DND-41 (cell line): ENCODE data around the gene NCBP1.
A peak's percentile ranks its signal among the peaks of the same experiment; 100 is the strongest.
"Not testable (repeated sequence)": the region's sequence is repeated elsewhere in the genome, so short reads cannot be mapped to it uniquely, and the experiment has no call there.

Experiments used
- ATAC-seq: fragments of 200-7000 bp; cut with Tn5 transposase; 3 replicates; pipeline ENCODE4 v1.9.1; 2021; ENCODE audit warnings: low read depth; ENCODE audit not compliant: insufficient read depth
- DNase-seq: peaks from one replicate; pipeline ENCODE4 v3.0.0-alpha.2; 2020
- H2AFZ ChIP-seq: 2 replicates; pipeline ENCODE4 v1.6.0; 2012; ENCODE audit warnings: low read depth, low read length
- H3K27ac ChIP-seq: 2 replicates; pipeline ENCODE4 v1.5.1; 2012; ENCODE audit warnings: low read length, inconsistent platforms
- H3K27me3 ChIP-seq: fragments of 200-600 bp; sonication (generic); 2 replicates; pipeline ENCODE4 v1.6.0; 2012; ENCODE audit warnings: low read length, mild to moderate bottlenecking, inconsistent platforms; ENCODE audit not compliant: insufficient read depth, poor library complexity
- H3K36me3 ChIP-seq: 2 replicates; pipeline ENCODE4 v1.5.1; 2012; ENCODE audit warnings: low read length, inconsistent platforms; ENCODE audit not compliant: insufficient read depth
- H3K4me1 ChIP-seq: 2 replicates; pipeline ENCODE4 v1.5.1; 2012; ENCODE audit warnings: mild to moderate bottlenecking, low read length; ENCODE audit not compliant: insufficient read depth
- H3K4me2 ChIP-seq: 2 replicates; pipeline ENCODE4 v1.6.0; 2012; ENCODE audit warnings: mild to moderate bottlenecking, moderate library complexity, low read length, inconsistent platforms; ENCODE audit not compliant: insufficient read depth
- H3K4me3 ChIP-seq, 2 experiments: fragments of 200-600 bp in 1 of 2; shearing (Covaris generic) in 1 of 2; 2 replicates each; pipeline ENCODE4 v1.5.1; 2012 to 2016; ENCODE audit warnings: inconsistent platforms in 2 of 2, low read length in 2 of 2, mild to moderate bottlenecking in 2 of 2, low read depth in 1 of 2, moderate library complexity in 1 of 2
- H3K79me2 ChIP-seq: 2 replicates; pipeline ENCODE4 v1.6.0; 2012; ENCODE audit warnings: low read length, inconsistent platforms; ENCODE audit not compliant: insufficient read depth
- H3K9ac ChIP-seq: 2 replicates; pipeline ENCODE4 v1.6.0; 2012; ENCODE audit warnings: low read depth, mild to moderate bottlenecking, inconsistent platforms, low read length, moderate library complexity
- H3K9me3 ChIP-seq: 2 replicates; pipeline ENCODE4 v1.5.1; 2012; ENCODE audit warnings: low read length, moderate library complexity, mild to moderate bottlenecking, inconsistent platforms; ENCODE audit not compliant: insufficient read depth, severe bottlenecking
- H4K20me1 ChIP-seq: 2 replicates; pipeline ENCODE4 v1.6.0; 2012; ENCODE audit warnings: low read length; ENCODE audit not compliant: insufficient read depth
- EZH2 ChIP-seq: IDR thresholded peaks from 3 replicates; pipeline ENCODE4 v1.6.1; 2012; ENCODE audit warnings: borderline replicate concordance, low read depth, mild to moderate bottlenecking, moderate library complexity, low read length, inconsistent platforms; ENCODE audit not compliant: severe bottlenecking
- TF ChIP-seq, protein P1 (sequence below): IDR thresholded peaks from 2 replicates; pipeline ENCODE4 v1.5.1; 2012; ENCODE audit warnings: borderline replicate concordance, low read length, moderate library complexity, mild to moderate bottlenecking; ENCODE audit not compliant: poor library complexity, severe bottlenecking; ENCODE audit errors: extremely low read depth

NCBP1 gene

DNA sequence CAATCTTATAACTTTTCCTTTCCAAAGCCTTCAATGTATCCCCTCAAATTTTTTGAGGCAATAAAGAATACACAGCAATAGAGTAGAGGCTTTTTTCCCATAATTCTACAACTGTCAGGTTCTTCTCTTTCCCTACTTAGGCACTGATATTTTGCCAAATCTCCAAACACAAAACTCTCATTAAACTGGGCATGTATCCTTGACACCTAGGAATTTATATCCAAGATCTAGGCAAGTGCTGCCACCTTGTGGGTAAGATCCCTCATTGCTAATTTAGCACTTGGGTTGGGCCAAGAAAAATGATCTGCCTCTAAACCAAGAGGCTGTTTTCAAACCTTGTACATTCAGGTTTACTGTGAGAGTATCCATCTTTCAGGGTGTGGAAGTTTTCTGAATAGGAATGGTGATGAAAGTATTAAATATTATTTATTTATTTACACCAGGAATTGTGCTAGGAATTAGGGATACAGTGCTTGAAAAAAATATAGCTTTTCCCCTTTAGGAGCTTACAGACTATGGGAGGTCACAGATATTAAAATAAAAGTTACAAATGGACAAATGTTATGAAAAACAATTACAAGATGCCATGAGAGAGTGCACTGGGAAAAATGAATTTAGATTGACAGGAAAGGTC, 18.1 kb upstream of the NCBP1 start:
- Histone ChIP-seq H3K4me3 (no peak overlapping the region), H4K20me1 (no peaks in the 10 kb centered on the region; the same call in 1 of the 2 replicates), H3K9me3 (no peaks in the 10 kb centered on the region), H3K9ac (no peak overlapping the region), H3K4me2 (no peak overlapping the region), H2AFZ (no peak overlapping the region), H3K36me3 (peaks cover 44% of the 10 kb centered on the region), H3K27ac (no peak overlapping the region), H3K4me1 (no peaks in the 10 kb centered on the region), H3K79me2 (no peaks in the 10 kb centered on the region), H3K27me3 (no peaks in the 10 kb centered on the region)
- TF ChIP-seq, protein P1, sequence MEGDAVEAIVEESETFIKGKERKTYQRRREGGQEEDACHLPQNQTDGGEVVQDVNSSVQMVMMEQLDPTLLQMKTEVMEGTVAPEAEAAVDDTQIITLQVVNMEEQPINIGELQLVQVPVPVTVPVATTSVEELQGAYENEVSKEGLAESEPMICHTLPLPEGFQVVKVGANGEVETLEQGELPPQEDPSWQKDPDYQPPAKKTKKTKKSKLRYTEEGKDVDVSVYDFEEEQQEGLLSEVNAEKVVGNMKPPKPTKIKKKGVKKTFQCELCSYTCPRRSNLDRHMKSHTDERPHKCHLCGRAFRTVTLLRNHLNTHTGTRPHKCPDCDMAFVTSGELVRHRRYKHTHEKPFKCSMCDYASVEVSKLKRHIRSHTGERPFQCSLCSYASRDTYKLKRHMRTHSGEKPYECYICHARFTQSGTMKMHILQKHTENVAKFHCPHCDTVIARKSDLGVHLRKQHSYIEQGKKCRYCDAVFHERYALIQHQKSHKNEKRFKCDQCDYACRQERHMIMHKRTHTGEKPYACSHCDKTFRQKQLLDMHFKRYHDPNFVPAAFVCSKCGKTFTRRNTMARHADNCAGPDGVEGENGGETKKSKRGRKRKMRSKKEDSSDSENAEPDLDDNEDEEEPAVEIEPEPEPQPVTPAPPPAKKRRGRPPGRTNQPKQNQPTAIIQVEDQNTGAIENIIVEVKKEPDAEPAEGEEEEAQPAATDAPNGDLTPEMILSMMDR: peak; percentile 88
- no peak for TF ChIP-seq EZH2
- DNase-seq (peak; percentile 59), ATAC-seq (peak; percentile 72)

DNA sequence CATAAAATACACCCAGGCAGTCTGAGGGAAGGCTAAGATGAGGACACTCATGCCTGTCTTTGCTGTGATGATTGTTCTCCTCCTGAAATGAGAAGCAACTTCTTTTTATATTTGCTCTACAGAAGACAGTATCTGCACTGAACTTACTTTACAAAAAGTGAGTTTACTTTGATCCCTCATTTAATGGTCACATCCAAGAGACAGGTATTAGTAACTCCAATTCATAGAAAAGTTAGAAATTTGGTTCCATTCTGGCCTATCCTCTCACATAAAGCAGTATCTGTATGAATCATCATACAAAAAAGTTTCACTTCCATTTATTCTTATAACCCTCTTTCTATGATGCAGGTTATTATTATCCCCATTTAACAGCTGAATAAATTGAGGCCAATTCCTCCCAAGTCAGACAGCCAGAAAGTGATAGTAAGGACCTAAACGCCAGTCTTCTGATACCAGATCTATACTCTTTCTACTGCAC, 15.6 kb upstream of the NCBP1 start:
- H3K27ac ChIP-seq: no peak overlapping the region
- no peaks in the 10 kb centered on the region for H3K9me3 ChIP-seq
- H3K4me2 ChIP-seq: no peak overlapping the region
- no peak overlapping the region for H2AFZ ChIP-seq
- no peaks in the 10 kb centered on the region for H3K27me3 ChIP-seq
- DNase-seq (no peak), ATAC-seq (no peak)
- peaks cover 46% of the 10 kb centered on the region for H3K36me3 ChIP-seq
- H4K20me1 ChIP-seq: no peaks in the 10 kb centered on the region; the same call in 1 of the 2 replicates
- TF ChIP-seq, protein P1: no peak
- TF ChIP-seq EZH2: no peak
- no peak overlapping the region for H3K4me3 ChIP-seq
- H3K79me2 ChIP-seq: no peaks in the 10 kb centered on the region
- H3K4me1 ChIP-seq: no peaks in the 10 kb centered on the region
- no peak overlapping the region for H3K9ac ChIP-seq

DNA sequence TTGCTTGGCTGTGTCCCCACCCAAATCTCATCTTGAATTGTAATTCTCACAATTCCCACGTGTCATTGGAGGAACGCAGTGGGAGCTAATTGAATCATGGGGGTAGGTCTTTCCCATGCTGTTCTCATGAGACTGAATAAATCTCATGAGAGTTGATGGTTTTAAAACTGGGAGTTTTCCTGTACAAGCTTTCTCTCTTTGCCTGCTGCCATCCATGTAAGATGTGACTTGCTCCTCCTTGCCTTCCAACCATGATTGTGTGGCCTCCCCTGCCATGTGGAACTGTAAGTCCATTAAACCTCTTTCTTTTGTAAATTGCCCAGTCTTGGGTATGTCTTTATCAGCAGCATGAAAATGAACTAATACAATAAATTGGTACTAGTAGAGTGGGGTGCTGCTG, 13.6 kb upstream of the NCBP1 start:
- H3K9ac ChIP-seq, H4K20me1 ChIP-seq, H3K27ac ChIP-seq, DNase-seq, H3K9me3 ChIP-seq, H3K79me2 ChIP-seq, H3K27me3 ChIP-seq, H2AFZ ChIP-seq, H3K4me1 ChIP-seq, H3K4me2 ChIP-seq, ATAC-seq, H3K4me3 ChIP-seq: not testable (repeated sequence)
- peaks cover 58% of the 10 kb centered on the region for H3K36me3 ChIP-seq

DNA sequence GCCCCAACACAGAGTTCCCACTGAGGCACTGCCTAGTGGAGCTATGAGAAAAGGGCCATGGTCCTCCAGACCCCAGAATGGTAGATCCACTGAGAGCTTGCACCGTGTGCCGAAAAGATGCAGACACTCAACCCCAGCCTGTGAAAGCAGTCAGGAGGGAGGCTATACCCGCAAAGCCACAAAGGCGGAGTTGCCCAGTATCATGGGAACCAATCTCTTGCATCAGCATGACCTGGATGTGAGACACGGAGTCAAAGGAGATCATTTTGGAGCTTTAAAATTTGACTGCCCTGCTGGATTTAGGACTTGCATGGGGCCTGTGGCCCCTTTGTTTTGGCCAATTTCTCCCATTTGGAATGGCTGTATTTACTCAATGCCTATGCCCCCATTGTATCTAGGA, 11.1 kb upstream of the NCBP1 start:
- H3K9ac ChIP-seq, DNase-seq, H3K4me3 ChIP-seq, H2AFZ ChIP-seq, H3K4me2 ChIP-seq, ATAC-seq, H4K20me1 ChIP-seq, H3K9me3 ChIP-seq, H3K27ac ChIP-seq, H3K27me3 ChIP-seq, H3K4me1 ChIP-seq: not testable (repeated sequence)
- Histone ChIP-seq H3K36me3 (peaks cover 64% of the 10 kb centered on the region), H3K79me2 (peaks cover 15% of the 10 kb centered on the region)
